OCI-LY3 (cell line): Measurements from ENCODE around the gene HES2.

ENCODE experiments used
- H2AFZ ChIP-seq: fragments of 200-600, 300-600 bp; shearing (Covaris generic); 2 replicates; pipeline ENCODE4 v1.6.0; 2014; ENCODE audit warnings: antibody characterized with exemption, low read depth, low read length
- H3K27ac ChIP-seq: fragments of 200-600, 300-600 bp; sonication (generic); 2 replicates; pipeline ENCODE4 v1.5.1; 2014; ENCODE audit warnings: mild to moderate bottlenecking, low read length, moderate library complexity, mixed read lengths
- H3K27me3 ChIP-seq: fragments of 200-600, 300-600 bp; sonication (generic); 2 replicates; pipeline ENCODE4 v1.6.1; 2014; ENCODE audit warnings: low read depth, low read length, mixed read lengths
- H3K36me3 ChIP-seq: fragments of 200-600, 300-600 bp; sonication (generic); replicated peaks from 2 replicates; pipeline ENCODE3; 2014; ENCODE audit warnings: low read depth, low read length, mixed read lengths
- H3K4me1 ChIP-seq: fragments of 300-600, 200-600 bp; sonication (generic); 2 replicates; pipeline ENCODE4 v1.6.1; 2014; ENCODE audit warnings: low read length, mixed read lengths
- H3K4me2 ChIP-seq: fragments of 200-600, 300-600 bp; sonication (generic); 2 replicates; pipeline ENCODE4 v1.6.1; 2014; ENCODE audit warnings: low read length, mixed read lengths
- H3K4me3 ChIP-seq: fragments of 300-600, 200-600 bp; sonication (generic); 2 replicates; pipeline ENCODE4 v1.5.1; 2014; ENCODE audit warnings: antibody characterized with exemption, mild to moderate bottlenecking, low read length, moderate library complexity
- H3K79me2 ChIP-seq: fragments of 300-600, 200-600 bp; shearing (Covaris generic); 2 replicates; pipeline ENCODE4 v1.6.1; 2014; ENCODE audit warnings: mild to moderate bottlenecking, low read length, mixed read lengths
- H3K9ac ChIP-seq: fragments of 300-600, 200-600 bp; shearing (Covaris generic); 2 replicates; pipeline ENCODE4 v1.6.0; 2014; ENCODE audit warnings: mild to moderate bottlenecking, low read length, moderate library complexity
- H3K9me3 ChIP-seq: fragments of 200-600, 300-600 bp; shearing (Covaris generic); 2 replicates; pipeline ENCODE4 v1.6.1; 2014; ENCODE audit warnings: low read length, mixed read lengths; ENCODE audit not compliant: insufficient read depth
- H4K20me1 ChIP-seq: fragments of 200-600, 300-600 bp; sonication (generic); 2 replicates; pipeline ENCODE4 v1.6.1; 2016; ENCODE audit warnings: low read length, mixed read lengths; ENCODE audit not compliant: insufficient read depth
- EZH2phosphoT487 ChIP-seq: fragments of 200-600 bp; shearing (Covaris generic); IDR thresholded peaks from 2 replicates; pipeline ENCODE4 v1.6.1; 2018; ENCODE audit warnings: antibody characterized with exemption, mixed run types, low read depth
- TF ChIP-seq, protein P1 (sequence below): fragments of 200-600, 300-600 bp; sonication (generic); IDR thresholded peaks from 2 replicates; pipeline ENCODE4 v1.5.1; 2014; ENCODE audit warnings: antibody characterized with exemption, low read length, low read depth

Gene HES2

DNA sequence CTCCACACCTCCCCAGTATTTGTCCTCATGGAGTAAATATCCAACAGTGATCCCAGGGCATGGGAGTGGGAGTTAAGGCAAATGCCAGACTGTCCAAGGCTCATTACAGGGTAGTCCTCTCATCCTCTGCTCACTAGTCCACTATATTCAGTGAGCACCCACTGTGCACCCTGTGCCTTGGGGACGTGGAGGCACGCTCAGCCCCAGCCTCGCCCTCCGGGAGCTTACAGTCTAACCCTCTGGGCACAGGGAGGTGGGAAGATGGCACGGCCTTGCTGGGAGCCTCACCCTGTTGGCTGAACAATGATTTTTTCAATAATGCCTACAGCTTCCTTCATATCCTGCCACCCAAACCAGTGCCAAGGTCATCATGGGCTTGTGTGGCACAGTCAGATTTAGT, 2.8 kb downstream of the HES2 start:
- Histone ChIP-seq H3K79me2 (no peaks in the 10 kb centered on the region), H3K4me2 (no peak overlapping the region), H4K20me1 (no peaks in the 10 kb centered on the region), H3K36me3 (no peaks in the 10 kb centered on the region), H2AFZ (no peak overlapping the region), H3K9me3 (no peaks in the 10 kb centered on the region), H3K27ac (no peak overlapping the region), H3K27me3 (no peaks in the 10 kb centered on the region), H3K4me1 (peaks cover 5% of the 10 kb centered on the region; the same call in 1 of the 2 replicates), H3K9ac (no peak overlapping the region), H3K4me3 (no peak overlapping the region)
- TF ChIP-seq, protein P1, sequence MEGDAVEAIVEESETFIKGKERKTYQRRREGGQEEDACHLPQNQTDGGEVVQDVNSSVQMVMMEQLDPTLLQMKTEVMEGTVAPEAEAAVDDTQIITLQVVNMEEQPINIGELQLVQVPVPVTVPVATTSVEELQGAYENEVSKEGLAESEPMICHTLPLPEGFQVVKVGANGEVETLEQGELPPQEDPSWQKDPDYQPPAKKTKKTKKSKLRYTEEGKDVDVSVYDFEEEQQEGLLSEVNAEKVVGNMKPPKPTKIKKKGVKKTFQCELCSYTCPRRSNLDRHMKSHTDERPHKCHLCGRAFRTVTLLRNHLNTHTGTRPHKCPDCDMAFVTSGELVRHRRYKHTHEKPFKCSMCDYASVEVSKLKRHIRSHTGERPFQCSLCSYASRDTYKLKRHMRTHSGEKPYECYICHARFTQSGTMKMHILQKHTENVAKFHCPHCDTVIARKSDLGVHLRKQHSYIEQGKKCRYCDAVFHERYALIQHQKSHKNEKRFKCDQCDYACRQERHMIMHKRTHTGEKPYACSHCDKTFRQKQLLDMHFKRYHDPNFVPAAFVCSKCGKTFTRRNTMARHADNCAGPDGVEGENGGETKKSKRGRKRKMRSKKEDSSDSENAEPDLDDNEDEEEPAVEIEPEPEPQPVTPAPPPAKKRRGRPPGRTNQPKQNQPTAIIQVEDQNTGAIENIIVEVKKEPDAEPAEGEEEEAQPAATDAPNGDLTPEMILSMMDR = no peak
- TF ChIP-seq EZH2phosphoT487 = no peak

DNA sequence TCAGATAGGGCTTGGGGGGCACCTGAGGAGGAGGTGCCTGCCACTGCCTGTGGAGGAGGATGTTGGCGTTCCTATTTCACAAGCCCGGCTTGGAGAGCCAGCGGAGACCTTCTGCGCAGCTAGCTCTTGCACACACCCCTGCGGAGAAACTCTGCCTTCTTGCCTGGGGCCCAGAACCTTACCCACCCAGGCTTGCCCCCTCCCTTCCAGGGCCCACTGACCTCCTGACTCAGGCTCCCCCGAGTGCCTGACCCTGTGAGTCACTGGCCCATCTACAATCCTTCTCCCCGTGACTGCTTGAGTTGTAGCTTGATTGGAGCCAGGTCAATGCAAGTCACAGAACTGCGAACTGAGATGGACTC, 3.4 kb downstream of the HES2 start:
- TF ChIP-seq, protein P1 = no peak
- TF ChIP-seq EZH2phosphoT487 = no peak
- H3K4me3 ChIP-seq = no peak overlapping the region
- H2AFZ ChIP-seq = no peak overlapping the region
- no peak overlapping the region for H3K4me2 ChIP-seq
- H3K79me2 ChIP-seq = no peaks in the 10 kb centered on the region
- no peaks in the 10 kb centered on the region for H4K20me1 ChIP-seq
- peaks cover 5% of the 10 kb centered on the region; the same call in 1 of the 2 replicates for H3K4me1 ChIP-seq
- no peaks in the 10 kb centered on the region for H3K9me3 ChIP-seq
- H3K27me3 ChIP-seq = no peaks in the 10 kb centered on the region
- H3K9ac ChIP-seq = no peak overlapping the region
- no peaks in the 10 kb centered on the region for H3K36me3 ChIP-seq
- no peak overlapping the region for H3K27ac ChIP-seq

DNA sequence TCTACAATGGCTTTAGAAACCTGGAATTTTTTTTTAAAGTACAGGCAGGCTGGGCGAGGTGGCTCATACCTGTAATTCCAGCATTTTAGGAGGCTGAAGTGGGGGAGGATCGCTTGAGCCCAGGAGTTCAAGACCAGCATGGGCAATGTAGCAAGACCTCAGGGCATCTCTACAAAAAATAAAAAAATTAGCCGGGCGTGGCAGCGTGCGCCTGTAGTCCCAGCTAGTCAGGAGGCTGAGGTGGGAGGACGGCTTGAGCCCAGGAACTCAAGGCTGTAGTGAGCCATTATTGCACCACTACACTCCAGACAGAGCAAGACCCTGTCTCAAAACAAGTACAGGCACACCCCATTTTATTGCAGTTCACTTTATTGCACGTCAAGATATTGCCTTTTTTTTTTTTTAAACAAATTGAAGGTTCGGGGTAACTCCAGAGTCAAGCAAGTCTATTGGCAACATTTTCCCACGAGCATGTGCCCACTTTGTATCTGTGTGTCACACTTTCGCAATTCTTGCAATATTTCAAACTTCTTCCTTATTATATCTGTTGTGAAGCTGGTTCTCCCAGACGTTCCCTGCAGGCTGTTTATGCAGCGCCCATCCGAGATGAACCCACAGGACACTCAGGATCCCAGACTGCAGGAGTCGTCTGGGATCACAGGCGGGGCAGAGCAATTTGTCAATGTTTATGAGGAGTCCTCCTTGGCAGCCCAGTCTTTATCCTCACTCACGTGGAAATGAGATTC, 4.7 kb downstream of the HES2 start:
- Histone ChIP-seq H2AFZ (no peak overlapping the region), H4K20me1 (no peaks in the 10 kb centered on the region), H3K27ac (no peak overlapping the region), H3K9ac (peak overlapping the region; percentile 13; the same call in 1 of the 2 replicates), H3K79me2 (no peaks in the 10 kb centered on the region), H3K36me3 (no peaks in the 10 kb centered on the region), H3K4me3 (peak overlapping the region; percentile 68), H3K4me1 (peaks cover 5% of the 10 kb centered on the region; the same call in 1 of the 2 replicates), H3K27me3 (no peaks in the 10 kb centered on the region), H3K9me3 (no peaks in the 10 kb centered on the region), H3K4me2 (peak overlapping the region; percentile 85)
- TF ChIP-seq EZH2phosphoT487 = no peak
- TF ChIP-seq, protein P1 = no peak

DNA sequence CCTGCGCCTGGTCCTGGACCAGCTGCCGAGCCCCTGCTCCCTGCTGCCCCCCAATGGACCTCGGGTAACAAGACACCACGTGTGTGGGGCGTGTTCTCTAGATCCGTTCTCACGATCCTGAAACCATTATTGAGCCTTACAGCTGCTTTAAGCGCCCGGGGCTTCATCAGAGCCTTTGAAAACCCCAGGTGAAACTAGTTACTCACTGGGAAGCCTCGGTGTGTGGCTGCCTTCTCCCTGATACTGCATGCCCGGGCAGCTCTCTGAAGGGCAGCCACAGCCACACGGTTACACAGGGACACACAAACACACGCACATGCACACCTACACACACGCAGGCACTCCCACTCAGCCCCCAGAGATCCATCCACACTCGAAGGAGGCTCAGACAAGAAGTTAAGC, 5.3 kb downstream of the HES2 start:
- Histone ChIP-seq H3K4me1 (peaks cover 5% of the 10 kb centered on the region; the same call in 1 of the 2 replicates), H4K20me1 (no peaks in the 10 kb centered on the region), H3K4me2 (peak overlapping the region; percentile 85), H3K36me3 (no peaks in the 10 kb centered on the region), H3K27me3 (no peaks in the 10 kb centered on the region), H3K9ac (peak overlapping the region; percentile 13; the same call in 1 of the 2 replicates), H3K9me3 (no peaks in the 10 kb centered on the region), H2AFZ (no peak overlapping the region), H3K27ac (no peak overlapping the region), H3K4me3 (peak overlapping the region; percentile 68), H3K79me2 (no peaks in the 10 kb centered on the region)
- TF ChIP-seq, protein P1 = peak; percentile 52
- no peak for TF ChIP-seq EZH2phosphoT487
